GM18870 (cell line): ENCODE data around the gene MAFF.

Experiments used
- ATAC-seq: cut with Tn5 transposase; IDR thresholded peaks from one replicate; pipeline ENCODE4 v1.9.1; 2021; ENCODE audit warnings: moderate library complexity; ENCODE audit not compliant: unreplicated experiment

Gene MAFF

GRCh38 chr22:38244106-38244505 lies 42.3 kb downstream of the MAFF start:
- ATAC-seq: no peak

GRCh38 chr22:38246046-38246658 lies 44.4 kb downstream of the MAFF start:
- ATAC-seq: no peak

GRCh38 chr22:38246692-38247091 lies 44.9 kb downstream of the MAFF start:
- ATAC-seq: no peak

GRCh38 chr22:38247713-38248112 lies 45.9 kb downstream of the MAFF start:
- ATAC-seq: no peak

GRCh38 chr22:38248280-38248679 lies 46.5 kb downstream of the MAFF start:
- no peak for ATAC-seq

GRCh38 chr22:38249301-38249700 lies 47.5 kb downstream of the MAFF start:
- ATAC-seq: no peak

GRCh38 chr22:38249803-38250642 lies 48.2 kb downstream of the MAFF start:
- ATAC-seq: no peak

GRCh38 chr22:38250643-38251340 lies 49.0 kb downstream of the MAFF start:
- no peak for ATAC-seq

- ATAC-seq: no peak
These were observed 49.5 kb downstream of the MAFF start for GRCh38 chr22:38251341-38251692.

GRCh38 chr22:38255697-38256096 lies 53.9 kb downstream of the MAFF start:
- ATAC-seq: no peak

GRCh38 chr22:38257181-38257580 lies 55.4 kb downstream of the MAFF start:
- no peak for ATAC-seq

- ATAC-seq: no peak
These were observed 56.0 kb downstream of the MAFF start for GRCh38 chr22:38257650-38258250.

GRCh38 chr22:38258895-38259294 lies 57.1 kb downstream of the MAFF start:
- ATAC-seq: no peak

- no peak for ATAC-seq
These were observed 57.6 kb downstream of the MAFF start for GRCh38 chr22:38259370-38259769.

- ATAC-seq: no peak
These were observed 59.2 kb downstream of the MAFF start for GRCh38 chr22:38260761-38261681.

- no peak for ATAC-seq
These were observed 60.4 kb downstream of the MAFF start for GRCh38 chr22:38262051-38262795.

GRCh38 chr22:38264322-38264843 lies 62.6 kb downstream of the MAFF start:
- no peak for ATAC-seq
